Measurements from ENCODE around the gene LORICRIN.

- TF ChIP-seq CTCF (IDR thresholded peaks at IDR 0.05) = no peak
- no peak for TF ChIP-seq POLR2A (IDR thresholded peaks at IDR 0.05)
Measured at GRCh38 chr1:153227810-153228209, 31.7 kb upstream of the LORICRIN start.

Measured in Peyer's patch (tissue), 4 donors.